HepG2 (cell line): ENCODE measurements around the gene GSC2. TPM values are rescaled to one million over a fixed set of nuclear protein-coding genes. Genes with fewer than 3 reads are reported as not detected.
A peak's percentile ranks its signal among the peaks of the same experiment; 100 is the strongest.

ENCODE experiments used
- ARID5B ChIP-seq: IDR thresholded peaks from 2 replicates; pipeline ENCODE4 v1.4.0; 2020; ENCODE audit warnings: mild to moderate bottlenecking, missing genetic modification reagents
- ATF3 ChIP-seq: sonication (generic); formaldehyde crosslinking; IDR thresholded peaks from 2 replicates; pipeline ENCODE4 v1.4.0; 2020; ENCODE audit warnings: missing genetic modification reagents
- GMEB1 ChIP-seq: sonication (generic); formaldehyde crosslinking; IDR thresholded peaks from 2 replicates; pipeline ENCODE4 v1.5.1; 2020; ENCODE audit warnings: missing genetic modification reagents, mild to moderate bottlenecking, borderline replicate concordance
- KMT2A ChIP-seq: sonication (generic); formaldehyde crosslinking; IDR thresholded peaks from 2 replicates; pipeline ENCODE4 v1.4.0; 2020; ENCODE audit warnings: missing genetic modification reagents
- MEIS2 ChIP-seq: sonication (generic); formaldehyde crosslinking; IDR thresholded peaks from 2 replicates; pipeline ENCODE4 v1.9.0; 2021; ENCODE audit warnings: mild to moderate bottlenecking, missing genetic modification reagents
- MIER2 ChIP-seq: IDR thresholded peaks from 2 replicates; pipeline ENCODE4 v1.6.1; 2016; ENCODE audit warnings: missing biosample characterization, missing genetic modification reagents
- MYC ChIP-seq: sonication (generic); formaldehyde crosslinking; IDR thresholded peaks from 2 replicates; pipeline ENCODE4 v1.9.0; 2021; ENCODE audit warnings: missing genetic modification reagents, borderline replicate concordance
- NKX3-1 ChIP-seq: sonication (generic); formaldehyde crosslinking; IDR thresholded peaks from 2 replicates; pipeline ENCODE4 v1.5.0; 2020; ENCODE audit warnings: missing genetic modification reagents
- ONECUT2 ChIP-seq: sonication (generic); formaldehyde crosslinking; IDR thresholded peaks from 2 replicates; pipeline ENCODE4 v1.4.0; 2020; ENCODE audit warnings: missing genetic modification reagents
- RARA ChIP-seq: IDR thresholded peaks from 2 replicates; pipeline ENCODE4 v1.6.1; 2016; ENCODE audit warnings: missing genetic modification reagents, missing compliant biosample characterization
- YEATS4 ChIP-seq: sonication (generic); formaldehyde crosslinking; IDR thresholded peaks from 2 replicates; pipeline ENCODE4 v1.4.0; 2020; ENCODE audit warnings: missing genetic modification reagents, borderline replicate concordance
- ZBTB43 ChIP-seq: sonication (generic); formaldehyde crosslinking; conservative IDR thresholded peaks from 2 replicates; pipeline ENCODE4 v1.4.0; 2020; ENCODE audit warnings: missing genetic modification reagents
- ZFP36L2 ChIP-seq: sonication (generic); formaldehyde crosslinking; IDR thresholded peaks from 2 replicates; pipeline ENCODE4 v1.4.0; 2020; ENCODE audit warnings: missing genetic modification reagents
- ZFP62 ChIP-seq: sonication (generic); formaldehyde crosslinking; IDR thresholded peaks from 2 replicates; pipeline ENCODE4 v1.4.0; 2020; ENCODE audit warnings: missing genetic modification reagents
- ZNF414 ChIP-seq: sonication (generic); formaldehyde crosslinking; IDR thresholded peaks from 2 replicates; pipeline ENCODE4 v1.5.0; 2020; ENCODE audit warnings: missing genetic modification reagents
- ZNF691 ChIP-seq: sonication (generic); formaldehyde crosslinking; IDR thresholded peaks from 2 replicates; pipeline ENCODE4 v1.4.0; 2020; ENCODE audit warnings: missing genetic modification reagents, low read depth, mild to moderate bottlenecking, borderline replicate concordance
- ZNF7 ChIP-seq: IDR thresholded peaks from 2 replicates; pipeline ENCODE4 v1.6.1; 2016; ENCODE audit warnings: missing biosample characterization, missing genetic modification reagents
- ZNF709 ChIP-seq: sonication (generic); formaldehyde crosslinking; IDR thresholded peaks from 2 replicates; pipeline ENCODE4 v1.5.0; 2020; ENCODE audit warnings: mild to moderate bottlenecking, missing genetic modification reagents
- ZNF772 ChIP-seq: sonication (generic); formaldehyde crosslinking; IDR thresholded peaks from 2 replicates; pipeline ENCODE4 v1.5.0; 2020; ENCODE audit warnings: mild to moderate bottlenecking, missing genetic modification reagents
- ZSCAN20 ChIP-seq: sonication (generic); formaldehyde crosslinking; IDR thresholded peaks from 2 replicates; pipeline ENCODE4 v1.4.0; 2020; ENCODE audit warnings: missing genetic modification reagents, mild to moderate bottlenecking, borderline replicate concordance
- polyA plus RNA-seq, 8 experiments: library from polyadenylated mRNA; depleted of rRNA in 3 of 8; stranded (reverse) in 7 of 8; unstranded in 1 of 8; fragments of >200 nt; fragmentation: Illumina TruSeq in 4 of 8; extraction: Trizol in 4 of 8; gene quantifications; 2 replicates each; pipeline versions ENCODE4 v1.2.1 to v1.2.3, GENCODE V29; 2011 to 2016; ENCODE audit warnings: low read depth in 4 of 8, missing spikeins in 1 of 8, mixed read lengths in 1 of 8; ENCODE audit not compliant: insufficient read depth in 1 of 8
- total RNA-seq, 5 experiments: library from RNA; depleted of rRNA; stranded (reverse); fragments of >200 nt; fragmentation: Illumina TruSeq; extraction: Trizol; gene quantifications; 2 replicates each; pipeline ENCODE4 v1.2.3, GENCODE V29; 2016; ENCODE audit warnings: low read depth in 1 of 5

The GSC2 gene
- total and polyA plus RNA-seq, 2 of the 13 experiments (the other 11 are each of a cell fraction or from before 2014, with no cell fraction given): not detected

GRCh38 chr22:19178657-19179496 is 28.8 kb upstream of the GSC2 start, which contains the start of gene SLC25A1 (continued):
- no peak for TF ChIP-seq ATF3 (CRISPR knock-in tag)
- TF ChIP-seq ONECUT2 (CRISPR knock-in tag): no peak
- peak; percentile 5; the same call in 1 of the 2 replicates for TF ChIP-seq MEIS2 (CRISPR knock-in tag)
- TF ChIP-seq ZNF7 (CRISPR knock-in tag): 0 out of 2 replicates have a peak, but pooled peaks have one; percentile 38
- peak; percentile 66; the same call in 1 of the 2 replicates for TF ChIP-seq NKX3-1 (CRISPR knock-in tag)
- no peak; the same call in 1 of the 2 replicates for TF ChIP-seq ARID5B
- TF ChIP-seq YEATS4 (CRISPR knock-in tag): peak; percentile 75
- peak; percentile 77; the same call in 1 of the 2 replicates for TF ChIP-seq ZNF772 (CRISPR knock-in tag)
- TF ChIP-seq ZFP36L2 (CRISPR knock-in tag): no peak
- TF ChIP-seq ZNF691 (CRISPR knock-in tag): no peak
- TF ChIP-seq ZBTB43: 0 out of 2 replicates have a peak, but pooled peaks have one; percentile 36
- peak; percentile 64; the same call in 1 of the 2 replicates for TF ChIP-seq MYC (CRISPR knock-in tag)
- 0 out of 2 replicates have a peak, but pooled peaks have one; percentile 11 for TF ChIP-seq RARA (CRISPR knock-in tag)
- no peak for TF ChIP-seq ZNF414 (CRISPR knock-in tag)
- TF ChIP-seq GMEB1 (CRISPR knock-in tag): peak; percentile 10; the same call in 1 of the 2 replicates
- peak; percentile 84; the same call in 1 of the 2 replicates for TF ChIP-seq ZSCAN20
- peak; percentile 74; the same call in 1 of the 2 replicates for TF ChIP-seq ZFP62 (CRISPR knock-in tag)
- no peak for TF ChIP-seq MIER2 (CRISPR knock-in tag)
- no peak for TF ChIP-seq KMT2A (CRISPR knock-in tag)
- TF ChIP-seq ZNF709 (CRISPR knock-in tag): peak; percentile 62; the same call in 1 of the 2 replicates
